H9 (cell line): Measurements from ENCODE around the gene PTPN7. TPM values are rescaled to one million over a fixed set of nuclear protein-coding genes. Genes with fewer than 3 reads are reported as not detected.

Experiments used
- DNase-seq: peaks from one replicate; pipeline ENCODE4 v3.0.0-alpha.2; 2017
- H2AFZ ChIP-seq: one replicate; pipeline ENCODE4 v1.6.1; 2013; ENCODE audit warnings: mild to moderate bottlenecking, low read length, control low read depth, moderate library complexity
- H2AK5ac ChIP-seq: 2 replicates; pipeline ENCODE4 v1.6.1; 2013; ENCODE audit warnings: low read length, control low read depth, mixed read lengths; ENCODE audit not compliant: insufficient read length
- H2BK120ac ChIP-seq: one replicate; pipeline ENCODE4 v1.6.1; 2013; ENCODE audit warnings: low read depth, mild to moderate bottlenecking, low read length, control low read depth, inconsistent platforms; ENCODE audit not compliant: poor library complexity, severe bottlenecking
- H2BK12ac ChIP-seq: 2 replicates; pipeline ENCODE4 v1.6.1; 2013; ENCODE audit warnings: low read length, control low read depth, mixed read lengths, low read depth; ENCODE audit not compliant: insufficient read length
- H2BK15ac ChIP-seq: 2 replicates; pipeline ENCODE4 v1.6.1; 2013; ENCODE audit warnings: low read depth, low read length, control low read depth
- H2BK20ac ChIP-seq: one replicate; pipeline ENCODE4 v1.6.1; 2013; ENCODE audit warnings: low read depth, mild to moderate bottlenecking, low read length, control low read depth, inconsistent platforms; ENCODE audit not compliant: poor library complexity, severe bottlenecking
- H2BK5ac ChIP-seq: 2 replicates; pipeline ENCODE4 v1.6.1; 2013; ENCODE audit warnings: low read length, control low read depth, mixed read lengths; ENCODE audit not compliant: insufficient read length
- H3K14ac ChIP-seq: 2 replicates; pipeline ENCODE4 v1.6.1; 2013; ENCODE audit warnings: low read length, control low read depth; ENCODE audit not compliant: insufficient read depth
- H3K18ac ChIP-seq: 2 replicates; pipeline ENCODE4 v1.6.1; 2013; ENCODE audit warnings: low read depth, mild to moderate bottlenecking, mixed read lengths, low read length, control low read depth; ENCODE audit not compliant: insufficient read length
- H3K23ac ChIP-seq: 2 replicates; pipeline ENCODE4 v1.6.1; 2013; ENCODE audit warnings: low read length, control low read depth, mixed read lengths, low read depth; ENCODE audit not compliant: insufficient read length
- H3K23me2 ChIP-seq: 2 replicates; pipeline ENCODE4 v1.6.1; 2013; ENCODE audit warnings: low read depth, mild to moderate bottlenecking, mixed read lengths, low read length, control low read depth; ENCODE audit not compliant: insufficient read length, poor library complexity, severe bottlenecking
- H3K27ac ChIP-seq: 2 replicates; pipeline ENCODE4 v1.5.1; 2013; ENCODE audit warnings: low read length, control low read depth, mixed read lengths, low read depth; ENCODE audit not compliant: insufficient read length
- H3K27me3 ChIP-seq: 2 replicates; pipeline ENCODE4 v1.6.1; 2013; ENCODE audit warnings: low read length, control low read depth, inconsistent platforms; ENCODE audit not compliant: insufficient read depth
- H3K4ac ChIP-seq: 2 replicates; pipeline ENCODE4 v1.6.1; 2013; ENCODE audit warnings: low read depth, mild to moderate bottlenecking, control low read depth, inconsistent platforms, low read length, moderate library complexity
- H3K4me1 ChIP-seq: 2 replicates; pipeline ENCODE4 v1.6.1; 2013; ENCODE audit warnings: low read length, control low read depth, inconsistent platforms; ENCODE audit not compliant: insufficient read depth
- H3K4me2 ChIP-seq: 2 replicates; pipeline ENCODE4 v1.6.1; 2013; ENCODE audit warnings: low read length, control low read depth, mixed read lengths; ENCODE audit not compliant: insufficient read length, insufficient read depth
- H3K56ac ChIP-seq: 2 replicates; pipeline ENCODE4 v1.6.1; 2013; ENCODE audit warnings: low read depth, mild to moderate bottlenecking, mixed read lengths, low read length, control low read depth; ENCODE audit not compliant: insufficient read length
- H3K79me1 ChIP-seq: 2 replicates; pipeline ENCODE4 v1.6.1; 2013; ENCODE audit warnings: low read depth, mild to moderate bottlenecking, moderate library complexity, low read length, control low read depth, inconsistent platforms; ENCODE audit not compliant: insufficient read depth, poor library complexity, severe bottlenecking
- H3K79me2 ChIP-seq: 2 replicates; pipeline ENCODE4 v1.6.1; 2013; ENCODE audit warnings: low read length, control low read depth, inconsistent platforms; ENCODE audit not compliant: insufficient read depth
- H3K9ac ChIP-seq: 2 replicates; pipeline ENCODE4 v1.6.1; 2013; ENCODE audit warnings: low read length, control low read depth, mixed read lengths; ENCODE audit not compliant: insufficient read length; ENCODE audit errors: extremely low read depth
- H3K9me3 ChIP-seq: one replicate; pipeline ENCODE4 v1.6.1; 2013; ENCODE audit warnings: low read depth, low read length, inconsistent platforms; ENCODE audit not compliant: control insufficient read depth
- H3T11ph ChIP-seq: one replicate; pipeline ENCODE4 v1.6.1; 2013; ENCODE audit warnings: mild to moderate bottlenecking, low read length, control low read depth, inconsistent platforms
- H4K20me1 ChIP-seq: one replicate; pipeline ENCODE4 v1.6.1; 2013; ENCODE audit not compliant: control insufficient read depth, insufficient read length, insufficient read depth
- H4K5ac ChIP-seq: 2 replicates; pipeline ENCODE4 v1.6.1; 2013; ENCODE audit warnings: low read depth, mild to moderate bottlenecking, mixed read lengths, low read length, control low read depth; ENCODE audit not compliant: insufficient read length
- H4K8ac ChIP-seq: replicated peaks from 2 replicates; pipeline ENCODE4 v1.6.1; 2013; ENCODE audit warnings: low read length, control low read depth, mixed read lengths, low read depth; ENCODE audit not compliant: insufficient read length
- H4K91ac ChIP-seq: 2 replicates; pipeline ENCODE4 v1.6.1; 2013; ENCODE audit warnings: low read depth, mild to moderate bottlenecking, moderate library complexity, mixed read lengths, low read length, control low read depth; ENCODE audit not compliant: insufficient read length
- H3K27ac Mint-ChIP-seq, 3 experiments: 2 replicates in 2 of 3; 3 replicates in 1 of 3; pipeline ENCODE4 v1.8.0; 2020 to 2021; ENCODE audit warnings: mixed read lengths in 3 of 3, mild to moderate bottlenecking in 1 of 3, moderate library complexity in 1 of 3
- H3K27me3 Mint-ChIP-seq: 2 replicates; pipeline ENCODE4 v1.8.0; 2021; ENCODE audit warnings: low read depth, mild to moderate bottlenecking, moderate library complexity, mixed read lengths
- H3K36me3 Mint-ChIP-seq, 3 experiments: 2 replicates in 2 of 3; 3 replicates in 1 of 3; pipeline ENCODE4 v1.8.0; 2020 to 2021; ENCODE audit warnings: low read depth in 3 of 3, mixed read lengths in 3 of 3; ENCODE audit not compliant: insufficient read depth in 1 of 3
- H3K4me1 Mint-ChIP-seq, 2 experiments: 2 replicates each; pipeline ENCODE4 v1.8.0; 2020; ENCODE audit warnings: mixed read lengths in 2 of 2
- H3K4me3 Mint-ChIP-seq, 2 experiments: 2 replicates in 1 of 2; 3 replicates in 1 of 2; pipeline ENCODE4 v1.8.0; 2020 to 2021; ENCODE audit warnings: mild to moderate bottlenecking in 2 of 2, mixed read lengths in 2 of 2, moderate library complexity in 1 of 2
- H3K9me3 Mint-ChIP-seq, 2 experiments: 2 replicates in 1 of 2; 3 replicates in 1 of 2; pipeline ENCODE4 v1.8.0; 2020; ENCODE audit warnings: mild to moderate bottlenecking in 2 of 2, mixed read lengths in 2 of 2, moderate library complexity in 1 of 2
- CTCF ChIP-seq: fragments of 200-600 bp; sonication (generic); conservative IDR thresholded peaks from 3 replicates; pipeline ENCODE4 v1.8.0; 2021; ENCODE audit warnings: antibody characterized with exemption, mild to moderate bottlenecking
- WGBS: extraction: QIAGEN DNeasy Blood & Tissue Kit; methylation state at CpG from one replicate; pipeline ENCODE4 v1.1.7; 2013; ENCODE audit warnings: missing lambda C conversion rate, low lambda C conversion rate, mixed read lengths; ENCODE audit not compliant: insufficient read length; ENCODE audit errors: extremely low coverage; 5-methylcytosine and 5-hydroxymethylcytosine counted together
- total RNA-seq: library from RNA; stranded (reverse); gene quantifications from 2 replicates; pipeline ENCODE4 v1.2.1, GENCODE V29; 2021

Gene PTPN7
- total RNA-seq, 1 experiment from 2014 or later = 0.72 TPM

GRCh38 chr1:202150187-202150586, 10.2 kb downstream of the PTPN7 start:
- no peak overlapping the region for H2BK20ac ChIP-seq
- Mint-ChIP-seq H3K4me3 (no peak overlapping the region), H3K27ac (no peak overlapping the region; a peak in 1 of 7 replicates), H3K36me3 (no peaks in the 10 kb centered on the region), H3K27me3 (peaks cover 14% of the 10 kb centered on the region), H3K4me1 (peaks cover 19 to 31% of the 10 kb centered on the region in 2 experiments), H3K9me3 (no peaks in the 10 kb centered on the region)
- H3K27ac ChIP-seq = no peak overlapping the region
- no peak overlapping the region for H3K56ac ChIP-seq
- H3K4ac ChIP-seq = no peak overlapping the region
- no peak overlapping the region for H2AFZ ChIP-seq
- H3K4me2 ChIP-seq = no peak overlapping the region
- no peak overlapping the region for H2BK5ac ChIP-seq
- no peak for DNase-seq
- no peak overlapping the region for H4K8ac ChIP-seq
- peaks cover 2% of the 10 kb centered on the region for H3K23me2 ChIP-seq
- H3K79me2 ChIP-seq = no peaks in the 10 kb centered on the region
- no peak overlapping the region for H3T11ph ChIP-seq
- no peaks in the 10 kb centered on the region for H4K20me1 ChIP-seq
- TF ChIP-seq CTCF = no peak
- H3K4me1 ChIP-seq = peaks cover 3% of the 10 kb centered on the region; the same call in 1 of the 2 replicates
- no peak overlapping the region for H3K14ac ChIP-seq
- WGBS = no CpG with 5 or more reads among the region's 9 CpGs
- no peaks in the 10 kb centered on the region for H3K9me3 ChIP-seq
- no peak overlapping the region for H3K18ac ChIP-seq
- no peak overlapping the region for H2AK5ac ChIP-seq
- H2BK120ac ChIP-seq = no peak overlapping the region
- H4K5ac ChIP-seq = no peak overlapping the region
- no peak overlapping the region for H3K23ac ChIP-seq
- no peak overlapping the region for H2BK15ac ChIP-seq
- no peaks in the 10 kb centered on the region for H3K79me1 ChIP-seq
- no peaks in the 10 kb centered on the region; the same call in 1 of the 2 replicates for H3K27me3 ChIP-seq
- no peak overlapping the region for H4K91ac ChIP-seq
- no peak overlapping the region for H2BK12ac ChIP-seq
- no peak overlapping the region for H3K9ac ChIP-seq
